Stimulated activated CD4-positive, alpha-beta T cell treated with anti-CD3 and anti-CD28 coated beads, Interleukin-12 subunit alpha, Interleukin-12 subunit beta, amount 100 ng/mL, for 24 hours (primary cell): ENCODE measurements around the gene DDO.

Experiments
- DNase-seq, 2 experiments: peaks; one replicate each; pipeline ENCODE4 v3.0.0-alpha.2; 2020; ENCODE audit warnings: low read depth in 2 of 2

DDO gene

GRCh38 chr6:110345025-110345424 is 70.3 kb downstream of the DDO start:
- no peak for DNase-seq

- no peak for DNase-seq
Observed at GRCh38 chr6:110342759-110343158, 72.6 kb downstream of the DDO start.
